HFFc6 (cell line): ENCODE results near the gene ANO4. TPM values are rescaled to one million over a fixed set of nuclear protein-coding genes. Genes with fewer than 3 reads are reported as not detected.

ENCODE experiments used
- DNase-seq: peaks from one replicate; pipeline ENCODE4 v3.0.0-alpha.2; 2018
- H3K27ac Mint-ChIP-seq: 2 replicates; pipeline ENCODE4 v1.8.0; 2020; ENCODE audit warnings: mild to moderate bottlenecking, mixed read lengths
- H3K27me3 Mint-ChIP-seq: 2 replicates; pipeline ENCODE4 v1.8.0; 2021; ENCODE audit warnings: mild to moderate bottlenecking, moderate library complexity, mixed read lengths; ENCODE audit not compliant: insufficient read depth
- H3K36me3 Mint-ChIP-seq: 2 replicates; pipeline ENCODE4 v1.8.0; 2021; ENCODE audit warnings: low read depth, mixed read lengths
- H3K4me1 Mint-ChIP-seq: 2 replicates; pipeline ENCODE4 v1.8.0; 2020; ENCODE audit warnings: low read depth, mixed read lengths
- H3K4me3 Mint-ChIP-seq: 2 replicates; pipeline ENCODE4 v1.8.0; 2020; ENCODE audit warnings: mild to moderate bottlenecking, moderate library complexity, mixed read lengths
- H3K9me3 Mint-ChIP-seq: 2 replicates; pipeline ENCODE4 v1.8.0; 2020; ENCODE audit warnings: mild to moderate bottlenecking, mixed read lengths
- CTCF ChIP-seq: fragments of 200-600 bp; sonication (generic); IDR thresholded peaks from 2 replicates; pipeline ENCODE4 v1.5.0; 2021; ENCODE audit warnings: antibody characterized with exemption, mild to moderate bottlenecking
- long read RNA-seq: library from polyadenylated mRNA; unstranded; transcript quantifications from one replicate; pipeline ENCODE4 v2.0.0, GENCODE V29; 2019
- total RNA-seq, 6 experiments: library from RNA; stranded (reverse); fragmentation: NEBNext Ultra II Directional; extraction: Animal tissue kit (Norgen Biotek cat#: 25700); gene quantifications; 2 replicates in 1 of 6; 3 replicates in 5 of 6; pipeline ENCODE4 v1.2.3, GENCODE V29; 2021

ANO4 gene
- not detected for total RNA-seq
- long read RNA-seq, result 0 reads

GRCh38 chr12:100794441-100795173 is at the start of gene ANO4:
Gene ANO4, plus strand, starts transcription at chr12:100794776. Its CDS starts 107,010 bp downstream, at chr12:100901786.
- Mint-ChIP-seq H3K4me1 (no peaks in the 10 kb centered on the region), H3K27me3 (peaks cover 3% of the 10 kb centered on the region), H3K27ac (no peak within 1 kb of the TSS), H3K9me3 (peaks cover 29% of the 10 kb centered on the region), H3K36me3 (no peaks in the 10 kb centered on the region), H3K4me3 (no peak within 1 kb of the TSS)
- no peak for TF ChIP-seq CTCF
- no peak for DNase-seq

GRCh38 chr12:100745378-100746071 is 49.1 kb upstream of the ANO4 start:
- no peak for DNase-seq
- H3K9me3 Mint-ChIP-seq, result 0 out of 2 replicates have a peak, but pooled peaks cover under 1% of the 10 kb centered on the region
- no peak for TF ChIP-seq CTCF
- no peak overlapping the region for H3K27ac Mint-ChIP-seq
- H3K36me3 Mint-ChIP-seq, result no peaks in the 10 kb centered on the region
- peaks cover 2% of the 10 kb centered on the region; the same call in 1 of the 2 replicates for H3K27me3 Mint-ChIP-seq
- H3K4me3 Mint-ChIP-seq, result no peak overlapping the region
- no peaks in the 10 kb centered on the region for H3K4me1 Mint-ChIP-seq

- Mint-ChIP-seq H3K9me3 (peaks cover 17% of the 10 kb centered on the region), H3K27me3 (no peaks in the 10 kb centered on the region; the same call in 1 of the 2 replicates), H3K4me1 (no peaks in the 10 kb centered on the region), H3K4me3 (no peak overlapping the region), H3K27ac (no peak overlapping the region), H3K36me3 (no peaks in the 10 kb centered on the region)
- no peak for DNase-seq
- TF ChIP-seq CTCF, result no peak
Observed at GRCh38 chr12:100752841-100753240, 41.7 kb upstream of the ANO4 start.

- H3K4me3 Mint-ChIP-seq, result no peak overlapping the region
- no peaks in the 10 kb centered on the region for H3K36me3 Mint-ChIP-seq
- H3K4me1 Mint-ChIP-seq, result no peaks in the 10 kb centered on the region
- H3K9me3 Mint-ChIP-seq, result peaks cover 20% of the 10 kb centered on the region
- H3K27ac Mint-ChIP-seq, result no peak overlapping the region
- no peak for DNase-seq
- H3K27me3 Mint-ChIP-seq, result no peaks in the 10 kb centered on the region; the same call in 1 of the 2 replicates
- TF ChIP-seq CTCF, result no peak
Observed at GRCh38 chr12:100753837-100754236, 40.7 kb upstream of the ANO4 start.

- H3K4me1 Mint-ChIP-seq, result no peaks in the 10 kb centered on the region
- H3K36me3 Mint-ChIP-seq, result no peaks in the 10 kb centered on the region
- no peak for DNase-seq
- H3K9me3 Mint-ChIP-seq, result peaks cover 22% of the 10 kb centered on the region
- H3K4me3 Mint-ChIP-seq, result no peak overlapping the region
- H3K27me3 Mint-ChIP-seq, result no peaks in the 10 kb centered on the region; the same call in 1 of the 2 replicates
- H3K27ac Mint-ChIP-seq, result no peak overlapping the region
- no peak for TF ChIP-seq CTCF
Observed at GRCh38 chr12:100755186-100755585, 39.4 kb upstream of the ANO4 start.
